ENCODE measurements around the gene NR1D2.

Gene NR1D2

GRCh38 chr3:23931597-23931996, 13.5 kb upstream of the NR1D2 start:
- no peak for DNase-seq (ENCODE audit: low read depth)

- DNase-seq (ENCODE audit: low read depth), result no peak
Measured at GRCh38 chr3:23932571-23932970, 12.5 kb upstream of the NR1D2 start.

- no peak for DNase-seq (ENCODE audit: low read depth)
Measured at GRCh38 chr3:23934253-23934652, 10.8 kb upstream of the NR1D2 start.

- DNase-seq (ENCODE audit: low read depth), result no peak
Measured at GRCh38 chr3:23937296-23937695, 7.8 kb upstream of the NR1D2 start.

DNA sequence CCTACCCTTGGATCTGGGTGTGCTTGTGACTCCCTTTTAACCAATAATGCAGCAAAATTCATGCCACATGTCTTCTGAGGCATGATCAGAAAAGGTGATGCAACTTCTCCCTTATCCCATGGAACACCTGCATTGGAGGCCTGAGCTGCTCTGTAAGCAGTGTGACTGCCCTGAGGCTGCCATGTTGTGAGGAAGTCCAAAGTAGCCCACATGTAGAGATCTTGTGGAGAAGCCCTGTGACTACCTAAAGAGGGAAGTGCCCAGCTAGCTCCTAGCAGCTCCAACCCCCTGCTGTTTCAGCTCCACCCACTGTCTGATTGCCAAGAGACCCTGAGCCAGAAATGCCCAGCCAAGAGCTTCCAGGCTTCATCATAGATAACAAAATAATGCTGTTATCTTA, 6.4 kb upstream of the NR1D2 start:
- DNase-seq (ENCODE audit: low read depth), result no peak

- no peak for DNase-seq (ENCODE audit: low read depth)
Measured at GRCh38 chr3:23940775-23941174, 4.3 kb upstream of the NR1D2 start.

DNA sequence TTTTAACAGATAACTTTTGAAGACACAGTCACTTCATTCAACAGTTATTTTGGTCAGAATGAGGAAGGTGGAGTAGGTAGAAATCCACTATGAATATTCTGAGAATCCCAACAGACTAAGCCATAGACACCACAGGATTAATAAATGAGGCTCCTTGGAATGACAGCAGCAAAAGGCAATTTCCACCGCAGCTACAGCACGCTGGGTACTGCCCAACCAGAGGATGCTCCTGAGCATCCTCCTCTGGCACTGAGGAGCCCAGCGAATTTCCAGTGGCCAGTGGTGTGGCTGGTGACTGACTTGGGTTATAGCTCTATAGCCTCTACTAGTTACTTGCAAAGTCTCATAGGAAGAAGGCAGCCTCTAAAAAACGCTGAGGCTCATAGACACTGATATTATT, 3.6 kb upstream of the NR1D2 start:
- no peak for DNase-seq (ENCODE audit: low read depth)

GRCh38 chr3:23942546-23942945, 2.5 kb upstream of the NR1D2 start:
- DNase-seq (ENCODE audit: low read depth), result no peak

- no peak for DNase-seq (ENCODE audit: low read depth)
Measured at GRCh38 chr3:23944007-23944783, 891 bp upstream of the NR1D2 start.

DNA sequence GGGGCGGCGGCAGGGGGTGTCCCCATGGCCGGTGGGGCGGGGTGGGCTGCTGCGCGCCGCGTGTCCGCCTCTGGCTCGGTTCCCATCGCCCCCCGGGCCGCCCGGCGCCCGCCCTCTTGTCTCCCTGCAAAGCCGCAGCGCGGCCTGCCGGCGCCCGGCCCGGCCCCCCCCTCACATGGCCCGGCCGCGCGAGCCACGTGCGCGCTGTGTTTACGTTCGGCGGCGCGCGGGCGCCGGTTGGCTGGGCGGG, 502 bp downstream of the NR1D2 start:
- DNase-seq (ENCODE audit: low read depth), result no peak

GRCh38 chr3:23945913-23946687, 1.0 kb downstream of the NR1D2 start:
- peak; percentile 98 for DNase-seq (ENCODE audit: low read depth)

GRCh38 chr3:23948761-23949160, 3.7 kb downstream of the NR1D2 start:
- DNase-seq (ENCODE audit: low read depth), result no peak

GRCh38 chr3:23949784-23950183, 4.7 kb downstream of the NR1D2 start:
- DNase-seq (ENCODE audit: low read depth), result no peak

DNA sequence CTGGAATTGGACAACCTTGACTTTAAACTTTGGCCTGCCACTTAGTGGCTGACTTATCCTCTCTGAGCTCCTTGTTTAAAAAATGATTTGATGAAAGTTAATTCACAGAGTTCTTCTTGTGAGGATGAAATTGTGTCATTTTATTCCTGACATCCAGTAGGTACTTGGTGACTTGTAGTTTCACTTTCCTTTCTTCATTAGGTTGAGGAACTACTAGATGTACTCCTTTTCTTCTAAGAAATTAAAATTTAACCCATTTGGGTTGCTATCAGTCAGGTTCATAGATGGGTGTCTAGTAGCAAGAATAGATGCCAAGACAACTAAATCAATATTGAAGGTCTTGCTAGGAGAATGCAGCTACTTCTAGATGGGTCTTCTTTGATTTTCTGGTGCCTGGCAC, 5.2 kb downstream of the NR1D2 start:
- DNase-seq (ENCODE audit: low read depth), result no peak

- DNase-seq (ENCODE audit: low read depth), result no peak
Measured at GRCh38 chr3:23952646-23953045, 7.6 kb downstream of the NR1D2 start.

GRCh38 chr3:23953523-23953922, 8.4 kb downstream of the NR1D2 start:
- DNase-seq (ENCODE audit: low read depth), result no peak

GRCh38 chr3:23954144-23954543, 9.1 kb downstream of the NR1D2 start:
- DNase-seq (ENCODE audit: low read depth), result no peak

GRCh38 chr3:23956701-23957100, 11.6 kb downstream of the NR1D2 start:
- no peak for DNase-seq (ENCODE audit: low read depth)

DNA sequence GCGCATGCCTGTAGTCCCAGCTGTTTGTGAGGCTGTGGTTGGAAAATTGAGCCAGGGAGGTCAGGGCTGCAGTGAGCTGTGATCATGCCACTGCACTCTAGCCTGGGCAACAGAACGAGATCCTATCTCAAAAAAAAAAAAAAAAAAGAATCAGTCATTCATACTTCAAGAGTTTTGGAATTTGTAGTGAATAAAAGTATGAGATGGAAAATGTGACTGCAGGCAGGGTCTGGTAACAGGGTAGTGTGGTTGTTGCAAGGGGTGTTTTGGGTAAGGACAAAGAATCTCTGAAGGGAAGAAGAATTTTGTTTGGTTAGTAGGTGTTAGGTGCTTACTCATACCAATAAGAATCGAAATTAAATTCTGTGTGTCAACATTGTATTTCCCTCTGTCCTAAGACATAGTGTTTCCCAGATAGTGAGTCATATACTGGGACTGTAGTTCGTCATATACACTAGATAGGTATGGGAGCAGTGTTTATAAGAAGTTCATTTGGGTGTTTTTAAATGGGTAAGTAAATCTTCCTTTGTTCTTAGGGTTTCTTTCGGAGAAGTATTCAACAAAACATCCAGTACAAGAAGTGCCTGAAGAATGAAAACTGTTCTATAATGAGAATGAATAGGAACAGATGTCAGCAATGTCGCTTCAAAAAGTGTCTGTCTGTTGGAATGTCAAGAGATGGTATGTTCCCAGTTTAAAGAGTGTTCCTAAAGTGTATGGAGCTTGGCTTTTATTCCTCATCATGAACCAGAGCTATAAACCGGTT, 14.2 kb downstream of the NR1D2 start:
- DNase-seq (ENCODE audit: low read depth), result no peak

- no peak for DNase-seq (ENCODE audit: low read depth)
Measured at GRCh38 chr3:23960649-23961048, 15.6 kb downstream of the NR1D2 start.

GRCh38 chr3:23961066-23961465, 16.0 kb downstream of the NR1D2 start:
- no peak for DNase-seq (ENCODE audit: low read depth)

GRCh38 chr3:23961913-23962312, 16.8 kb downstream of the NR1D2 start:
- no peak for DNase-seq (ENCODE audit: low read depth)
